Loucy (cell line): ENCODE measurements around the gene H3-3A.

Experiments used
- H2AFZ ChIP-seq: fragments of 200-600 bp; sonication (generic); 2 replicates; pipeline ENCODE4 v1.6.0; 2016; ENCODE audit warnings: antibody characterized with exemption, mild to moderate bottlenecking, low read length, moderate library complexity
- H3F3A ChIP-seq: fragments of 200-600 bp; 2 replicates; pipeline ENCODE4 v1.6.0; 2016; ENCODE audit warnings: antibody characterized with exemption, low read depth, mild to moderate bottlenecking
- H3K27me3 ChIP-seq: fragments of 200-600 bp; sonication (generic); 2 replicates; pipeline ENCODE4 v1.6.1; 2014; ENCODE audit warnings: low read length, mild to moderate bottlenecking; ENCODE audit not compliant: insufficient read depth, poor library complexity, severe bottlenecking
- H3K36me3 ChIP-seq: fragments of 200-600 bp; sonication (generic); 2 replicates; pipeline ENCODE4 v1.6.1; 2016; ENCODE audit warnings: low read length; ENCODE audit not compliant: insufficient read depth
- H3K4me1 ChIP-seq: fragments of 200-600 bp; sonication (generic); 2 replicates; pipeline ENCODE4 v1.5.1; 2014; ENCODE audit warnings: low read length, mild to moderate bottlenecking; ENCODE audit not compliant: insufficient read depth, poor library complexity, severe bottlenecking
- H3K4me2 ChIP-seq: fragments of 200-600 bp; sonication (generic); 2 replicates; pipeline ENCODE4 v1.6.0; 2014; ENCODE audit warnings: antibody characterized with exemption, low read length, low read depth, mild to moderate bottlenecking; ENCODE audit not compliant: poor library complexity, severe bottlenecking
- H3K4me3 ChIP-seq: fragments of 200-600 bp; sonication (generic); 2 replicates; pipeline ENCODE4 v1.5.1; 2014; ENCODE audit warnings: low read length, mild to moderate bottlenecking, mixed read lengths; ENCODE audit not compliant: poor library complexity, severe bottlenecking
- H3K79me2 ChIP-seq: fragments of 200-600 bp; sonication (generic); 2 replicates; pipeline ENCODE4 v1.6.1; 2014; ENCODE audit warnings: low read length; ENCODE audit not compliant: insufficient read depth
- H3K9ac ChIP-seq: fragments of 200-600 bp; sonication (generic); 2 replicates; pipeline ENCODE4 v1.6.0; 2014; ENCODE audit warnings: mild to moderate bottlenecking, low read depth, low read length, moderate library complexity; ENCODE audit not compliant: poor library complexity, severe bottlenecking
- H3K9me2 ChIP-seq: fragments of 200-600 bp; sonication (generic); replicated peaks from 2 replicates; pipeline ENCODE4 v1.6.1; 2016; ENCODE audit warnings: low read depth, low read length, mixed read lengths
- H3K9me3 ChIP-seq: fragments of 200-600 bp; sonication (generic); 2 replicates; pipeline ENCODE4 v1.6.1; 2014; ENCODE audit warnings: mild to moderate bottlenecking, antibody characterized with exemption, low read length, low read depth; ENCODE audit not compliant: insufficient read depth
- H4K20me1 ChIP-seq: fragments of 200-600 bp; sonication (generic); 2 replicates; pipeline ENCODE4 v1.6.0; 2014; ENCODE audit warnings: antibody characterized with exemption, low read length, mild to moderate bottlenecking; ENCODE audit not compliant: insufficient read depth, poor library complexity, severe bottlenecking
- EZH2phosphoT487 ChIP-seq: fragments of 200-600 bp; IDR thresholded peaks from 2 replicates; pipeline ENCODE4 v1.6.1; 2018; ENCODE audit warnings: antibody characterized with exemption, mild to moderate bottlenecking, moderate library complexity, borderline replicate concordance
- TF ChIP-seq, protein P1 (sequence below): fragments of 200-600 bp; sonication (generic); conservative IDR thresholded peaks from 2 replicates; pipeline ENCODE4 v1.5.1; 2014; ENCODE audit warnings: mild to moderate bottlenecking, antibody characterized with exemption, low read length

The H3-3A gene

GRCh38 chr1:226095286-226095685, 32.8 kb downstream of the H3-3A start:
- Histone ChIP-seq H3K9ac (no peak overlapping the region), H3K9me2 (no peaks in the 10 kb centered on the region), H3K4me1 (peaks cover 4% of the 10 kb centered on the region), H3K4me3 (no peak overlapping the region), H2AFZ (no peak overlapping the region), H3K79me2 (no peaks in the 10 kb centered on the region), H3K9me3 (no peaks in the 10 kb centered on the region), H3F3A (no peaks in the 10 kb centered on the region), H3K36me3 (no peaks in the 10 kb centered on the region), H3K4me2 (no peak overlapping the region), H3K27me3 (no peaks in the 10 kb centered on the region), H4K20me1 (no peaks in the 10 kb centered on the region)
- TF ChIP-seq EZH2phosphoT487 = no peak

- H3K9ac ChIP-seq = no peak overlapping the region
- no peaks in the 10 kb centered on the region for H3K79me2 ChIP-seq
- no peak overlapping the region for H2AFZ ChIP-seq
- no peaks in the 10 kb centered on the region for H3K9me3 ChIP-seq
- no peak for TF ChIP-seq EZH2phosphoT487
- TF ChIP-seq, protein P1, sequence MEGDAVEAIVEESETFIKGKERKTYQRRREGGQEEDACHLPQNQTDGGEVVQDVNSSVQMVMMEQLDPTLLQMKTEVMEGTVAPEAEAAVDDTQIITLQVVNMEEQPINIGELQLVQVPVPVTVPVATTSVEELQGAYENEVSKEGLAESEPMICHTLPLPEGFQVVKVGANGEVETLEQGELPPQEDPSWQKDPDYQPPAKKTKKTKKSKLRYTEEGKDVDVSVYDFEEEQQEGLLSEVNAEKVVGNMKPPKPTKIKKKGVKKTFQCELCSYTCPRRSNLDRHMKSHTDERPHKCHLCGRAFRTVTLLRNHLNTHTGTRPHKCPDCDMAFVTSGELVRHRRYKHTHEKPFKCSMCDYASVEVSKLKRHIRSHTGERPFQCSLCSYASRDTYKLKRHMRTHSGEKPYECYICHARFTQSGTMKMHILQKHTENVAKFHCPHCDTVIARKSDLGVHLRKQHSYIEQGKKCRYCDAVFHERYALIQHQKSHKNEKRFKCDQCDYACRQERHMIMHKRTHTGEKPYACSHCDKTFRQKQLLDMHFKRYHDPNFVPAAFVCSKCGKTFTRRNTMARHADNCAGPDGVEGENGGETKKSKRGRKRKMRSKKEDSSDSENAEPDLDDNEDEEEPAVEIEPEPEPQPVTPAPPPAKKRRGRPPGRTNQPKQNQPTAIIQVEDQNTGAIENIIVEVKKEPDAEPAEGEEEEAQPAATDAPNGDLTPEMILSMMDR = no peak
- H3F3A ChIP-seq = no peaks in the 10 kb centered on the region
- no peaks in the 10 kb centered on the region for H4K20me1 ChIP-seq
- no peaks in the 10 kb centered on the region for H3K36me3 ChIP-seq
- H3K4me3 ChIP-seq = no peak overlapping the region
- no peak overlapping the region for H3K4me2 ChIP-seq
- H3K4me1 ChIP-seq = peaks cover 4% of the 10 kb centered on the region
- H3K27me3 ChIP-seq = no peaks in the 10 kb centered on the region
- no peaks in the 10 kb centered on the region for H3K9me2 ChIP-seq
These were observed 35.5 kb downstream of the H3-3A start for GRCh38 chr1:226097866-226098625.

GRCh38 chr1:226098870-226099835, 36.6 kb downstream of the H3-3A start:
- no peaks in the 10 kb centered on the region for H3K27me3 ChIP-seq
- H3K4me3 ChIP-seq = no peak overlapping the region
- H3K4me1 ChIP-seq = peaks cover 4% of the 10 kb centered on the region
- no peak overlapping the region for H3K9ac ChIP-seq
- H3K36me3 ChIP-seq = no peaks in the 10 kb centered on the region
- H3K4me2 ChIP-seq = no peak overlapping the region
- H3K9me2 ChIP-seq = no peaks in the 10 kb centered on the region
- no peaks in the 10 kb centered on the region for H4K20me1 ChIP-seq
- no peaks in the 10 kb centered on the region for H3K79me2 ChIP-seq
- TF ChIP-seq, protein P1 = no peak
- TF ChIP-seq EZH2phosphoT487 = no peak
- no peak overlapping the region; the same call in 1 of the 2 replicates for H2AFZ ChIP-seq
- no peaks in the 10 kb centered on the region for H3F3A ChIP-seq
- H3K9me3 ChIP-seq = no peaks in the 10 kb centered on the region
